GM18867 (cell line): ENCODE measurements around the gene CRYBG2.
"Not testable (repeated sequence)": the region's sequence is repeated elsewhere in the genome, so short reads cannot be mapped to it uniquely, and the experiment has no call there.

Experiments
- ATAC-seq: cut with Tn5 transposase; IDR thresholded peaks from one replicate; pipeline ENCODE4 v1.9.1; 2021; ENCODE audit warnings: mild to moderate bottlenecking, moderate library complexity; ENCODE audit not compliant: unreplicated experiment

The CRYBG2 gene

GRCh38 chr1:26353976-26354820 is at the start of gene CRYBG2:
CRYBG2 (minus strand) TSS chr1:26354130; CDS start chr1:26346657, 7,473 bp downstream.
- ATAC-seq = no peak

DNA sequence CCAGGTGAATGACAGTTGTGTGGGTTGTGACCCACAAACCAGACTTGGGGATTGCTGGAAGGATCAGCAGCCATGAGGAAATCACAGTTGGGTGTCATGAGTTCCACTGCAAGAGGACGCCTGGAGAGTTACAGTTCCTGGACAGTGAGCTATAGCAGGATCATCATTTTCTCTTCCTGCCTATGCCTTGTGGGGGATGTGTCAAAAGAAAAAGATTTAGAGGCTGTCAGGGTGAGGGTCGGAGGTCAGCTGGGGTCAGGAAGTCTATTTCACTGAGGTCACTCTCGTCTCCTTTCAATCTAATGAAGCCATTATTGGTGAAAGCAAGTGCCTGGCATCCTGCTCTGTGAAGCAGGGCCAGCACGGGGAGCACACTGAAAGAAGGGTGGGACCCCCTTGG is 49.7 kb upstream of the CRYBG2 start:
- ATAC-seq = no peak

DNA sequence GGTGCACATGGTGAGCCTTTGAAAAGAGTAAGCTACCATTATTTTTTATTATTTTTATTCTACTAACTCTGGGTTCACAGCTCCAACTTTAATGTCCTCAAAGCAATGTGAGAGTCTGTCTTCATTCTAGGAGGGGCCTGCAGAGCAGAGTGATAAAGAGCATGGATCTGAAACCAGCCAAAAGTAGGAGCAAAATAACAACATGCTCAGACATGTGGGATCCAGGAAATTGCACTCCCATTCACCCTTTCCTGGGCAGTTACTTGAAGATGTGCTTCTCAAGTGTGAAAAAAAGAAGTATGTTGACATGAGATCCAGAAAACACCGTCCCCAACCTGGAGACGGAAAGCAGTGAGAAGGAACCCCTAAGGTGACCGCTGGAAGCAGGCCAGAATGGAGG is 48.0 kb upstream of the CRYBG2 start:
- no peak for ATAC-seq

- no peak for ATAC-seq
These were observed 45.1 kb upstream of the CRYBG2 start for GRCh38 chr1:26399034-26399433.

DNA sequence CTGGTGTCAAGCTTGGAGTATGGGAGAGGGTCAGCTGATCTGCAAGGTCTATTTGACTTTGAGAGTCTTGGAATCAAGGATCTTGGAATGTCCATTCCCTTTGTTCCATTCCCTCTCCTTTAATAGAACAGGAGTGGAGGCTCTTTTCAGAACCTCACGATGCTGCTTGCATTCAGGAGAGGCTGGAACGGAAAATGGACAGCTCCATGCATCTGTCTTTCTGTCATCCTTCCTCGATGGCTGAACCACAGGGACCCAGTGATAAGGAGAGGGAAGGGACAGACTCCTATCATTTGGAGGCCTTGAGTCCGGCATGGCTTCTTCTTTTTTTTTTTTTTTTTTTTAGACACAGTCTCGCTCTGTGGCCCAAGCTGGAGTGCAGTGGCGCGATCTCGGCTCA is 41.8 kb upstream of the CRYBG2 start:
- ATAC-seq = no peak

- no peak for ATAC-seq
These were observed 37.5 kb upstream of the CRYBG2 start for GRCh38 chr1:26391450-26391849.

- no peak for ATAC-seq
These were observed 35.8 kb upstream of the CRYBG2 start for GRCh38 chr1:26389604-26390247.

DNA sequence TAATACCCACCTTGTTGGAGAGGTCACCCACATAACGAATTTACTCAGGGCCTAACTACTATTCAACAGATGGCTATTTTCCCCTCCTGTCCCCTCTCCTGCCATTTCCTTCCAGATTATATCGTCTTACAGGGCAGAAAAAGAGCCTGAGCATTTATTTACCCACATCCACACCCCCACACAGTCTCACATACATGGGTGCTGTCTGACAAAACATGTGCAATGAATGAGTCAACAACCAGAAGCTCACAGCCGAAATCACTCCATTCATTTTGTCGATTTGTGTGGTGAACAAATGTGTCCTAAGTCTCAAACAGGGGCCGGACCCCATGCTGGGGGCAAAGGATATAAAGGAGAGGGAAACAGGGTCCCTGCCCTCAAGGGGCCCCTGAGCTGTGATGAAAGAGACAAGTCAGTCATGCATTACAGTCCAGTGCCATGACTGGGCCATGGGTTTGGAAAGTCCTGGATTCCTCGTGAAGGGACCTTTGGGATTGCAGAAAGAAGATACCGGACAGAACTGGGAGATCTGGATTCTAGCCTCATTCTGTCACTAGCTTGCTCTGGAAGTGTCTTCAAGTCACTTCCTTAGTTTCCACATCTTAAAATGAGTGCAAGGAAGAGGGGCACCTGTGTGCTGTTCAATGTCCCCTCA is 35.0 kb upstream of the CRYBG2 start:
- ATAC-seq = no peak

DNA sequence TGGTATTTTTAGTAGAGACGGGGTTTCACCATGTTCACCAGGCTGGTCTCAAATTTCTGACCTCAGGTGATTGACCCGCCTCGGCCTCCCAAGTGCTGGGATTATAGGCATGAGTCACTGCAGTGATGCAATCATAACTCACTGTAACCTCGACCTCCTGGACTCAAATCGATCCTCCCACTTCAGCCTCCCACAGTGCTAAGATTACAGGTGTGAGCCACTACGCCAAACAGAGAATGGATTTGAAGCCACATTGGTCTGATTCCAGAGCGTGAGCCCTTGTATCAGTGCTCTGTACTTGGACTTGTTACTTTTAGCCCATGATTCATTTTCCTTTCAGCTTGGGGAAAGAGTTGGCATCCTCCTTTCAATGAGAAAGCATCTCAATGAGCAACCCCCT is 33.5 kb upstream of the CRYBG2 start:
- no peak for ATAC-seq

DNA sequence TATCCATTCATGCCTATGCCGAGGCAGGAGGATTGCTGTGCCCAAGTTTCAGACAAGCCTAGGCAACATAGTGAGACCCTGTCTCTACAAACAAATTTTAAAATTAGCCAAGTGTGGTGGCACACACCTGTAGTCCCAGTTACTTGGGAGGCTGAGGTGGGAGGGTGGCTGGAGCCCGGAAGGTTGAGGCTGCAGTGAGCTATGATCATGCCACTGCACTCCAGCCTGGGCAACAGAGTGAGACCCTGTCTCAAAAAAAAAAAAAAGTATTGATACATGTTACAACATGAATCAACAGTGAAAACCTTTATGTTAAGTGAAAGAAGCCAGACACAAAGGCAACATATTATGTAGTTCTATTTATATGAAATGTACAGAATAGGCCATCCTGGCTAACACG is 31.1 kb upstream of the CRYBG2 start:
- ATAC-seq = not testable (repeated sequence)

DNA sequence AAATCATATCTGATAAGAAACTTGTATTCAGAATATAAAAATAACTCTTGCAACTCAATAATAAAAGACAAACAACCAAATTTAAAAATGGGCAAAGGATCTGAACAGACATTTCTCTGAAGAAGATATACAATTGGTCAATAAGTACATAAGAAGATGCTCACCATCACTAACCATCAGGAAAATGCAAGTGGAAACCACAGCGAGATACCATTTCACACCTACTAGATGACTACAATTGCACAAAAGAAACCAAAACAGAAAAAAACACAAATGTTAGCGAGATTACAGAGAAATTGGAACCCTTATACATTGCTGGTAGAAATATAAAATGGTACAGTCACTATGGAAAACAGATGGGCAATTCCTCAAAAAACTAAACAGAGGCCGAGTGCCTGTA is 30.1 kb upstream of the CRYBG2 start:
- no peak for ATAC-seq

GRCh38 chr1:26378879-26379251 is 24.9 kb upstream of the CRYBG2 start:
- ATAC-seq = no peak

GRCh38 chr1:26378088-26378878 is 24.4 kb upstream of the CRYBG2 start:
- peak; percentile 93 for ATAC-seq

DNA sequence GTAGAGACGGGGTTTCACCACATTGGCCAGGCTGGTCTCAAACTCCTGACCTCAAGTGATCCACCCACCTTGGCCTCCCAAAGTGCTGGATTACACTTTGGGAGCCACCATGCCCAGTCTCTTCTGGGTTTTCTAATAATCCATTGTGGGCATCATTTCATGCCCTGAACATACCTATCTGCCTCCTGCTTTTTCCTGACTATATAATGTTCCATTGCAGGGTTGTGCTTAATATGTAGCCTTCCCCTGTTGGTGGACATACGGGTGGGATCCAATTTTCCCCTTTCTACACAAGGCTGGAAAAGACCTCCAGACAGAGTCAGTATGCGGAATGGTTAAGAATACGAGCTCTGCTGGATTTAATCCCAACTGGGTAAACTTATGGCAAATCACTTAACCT is 22.1 kb upstream of the CRYBG2 start:
- ATAC-seq = no peak

DNA sequence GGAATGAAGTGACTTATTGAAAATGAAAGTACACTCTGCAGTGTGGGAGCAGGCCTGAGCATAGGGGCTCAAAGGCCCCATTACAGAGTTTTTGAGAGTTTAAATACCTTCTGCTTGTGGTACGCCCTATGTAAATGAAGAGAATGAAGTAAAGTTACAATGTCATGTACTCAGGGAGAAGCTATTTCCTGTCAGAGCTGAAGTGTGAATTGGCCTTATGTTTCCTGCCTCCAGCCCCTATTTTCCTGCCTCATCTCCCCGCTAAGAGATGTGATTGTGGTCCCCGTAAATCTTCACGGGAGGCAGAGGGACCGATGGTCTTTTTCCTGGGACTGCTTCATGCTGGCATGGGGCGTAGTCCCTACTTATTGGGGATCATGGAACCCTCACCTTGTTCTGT is 21.2 kb upstream of the CRYBG2 start:
- no peak for ATAC-seq

- ATAC-seq = not testable (repeated sequence)
These were observed 20.4 kb upstream of the CRYBG2 start for GRCh38 chr1:26374361-26374760.

- no peak for ATAC-seq
These were observed 19.9 kb upstream of the CRYBG2 start for GRCh38 chr1:26373789-26374188.

- ATAC-seq = no peak
These were observed 19.4 kb upstream of the CRYBG2 start for GRCh38 chr1:26373281-26373680.

DNA sequence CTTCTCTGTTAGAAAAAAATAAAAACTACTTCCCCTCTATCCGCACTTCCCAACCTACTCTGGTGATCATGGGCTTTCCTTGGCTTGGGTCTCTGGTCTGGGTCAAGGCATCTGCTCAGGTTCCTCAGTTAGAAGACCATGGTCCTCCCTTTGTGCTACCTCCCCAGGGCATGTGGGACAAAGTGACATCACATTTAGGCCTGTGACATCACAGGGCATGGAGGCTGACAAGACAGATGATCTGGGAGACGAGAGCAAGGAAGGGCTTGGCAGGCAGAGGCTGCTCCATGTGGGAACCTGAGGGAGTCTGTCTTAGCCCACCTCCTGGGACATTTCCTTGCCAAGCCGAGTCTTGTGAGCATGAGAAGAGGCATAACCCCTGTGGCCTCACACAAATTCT is 18.7 kb upstream of the CRYBG2 start, which contains the start of gene ZNF683:
Gene ZNF683 (minus strand): TSS at position 140 of the 400 bp plus-strand sequence. CDS start 4,179 bp downstream, outside the sequence.
- not testable (repeated sequence) for ATAC-seq

DNA sequence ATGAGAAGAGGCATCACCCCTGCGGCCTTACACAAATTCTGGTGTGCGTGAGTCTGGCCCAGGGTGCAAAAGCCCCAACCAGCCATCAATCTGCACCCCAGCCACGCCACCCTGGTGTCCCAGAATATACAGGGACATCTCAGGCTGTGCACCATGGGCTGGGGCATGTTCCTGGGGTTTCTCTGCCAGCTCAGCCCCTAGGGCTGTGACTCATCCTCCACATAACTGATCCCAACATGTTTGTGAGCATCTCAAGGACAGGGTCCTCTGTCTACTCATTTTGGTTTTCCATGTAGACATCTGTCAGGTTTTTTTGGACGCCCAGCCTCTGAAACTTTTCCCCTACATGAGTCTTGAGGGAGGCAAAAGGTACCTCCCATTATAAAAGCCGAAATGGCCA is 18.1 kb upstream of the CRYBG2 start:
- no peak for ATAC-seq
